T follicular helper cell (primary cell): ENCODE data around the gene MYO3B.
"Not testable (repeated sequence)": the region's sequence is repeated elsewhere in the genome, so short reads cannot be mapped to it uniquely, and the experiment has no call there.

Experiments
- DNase-seq: peaks from one replicate; pipeline ENCODE4 v3.0.0-alpha.2; 2020; ENCODE audit warnings: low read depth

Gene MYO3B

GRCh38 chr2:170423919-170424318 is 246.0 kb downstream of the MYO3B start:
- DNase-seq: no peak

- no peak for DNase-seq
Measured at GRCh38 chr2:170425281-170425751, 247.4 kb downstream of the MYO3B start.

- DNase-seq: no peak
Measured at GRCh38 chr2:170428868-170429267, 250.9 kb downstream of the MYO3B start.

GRCh38 chr2:170432823-170433222 is 254.9 kb downstream of the MYO3B start:
- no peak for DNase-seq

- DNase-seq: no peak
Measured at GRCh38 chr2:170433448-170433847, 255.5 kb downstream of the MYO3B start.

GRCh38 chr2:170434396-170434795 is 256.4 kb downstream of the MYO3B start:
- not testable (repeated sequence) for DNase-seq

GRCh38 chr2:170434900-170435621 is 257.1 kb downstream of the MYO3B start:
- no peak for DNase-seq

GRCh38 chr2:170436077-170436943 is 258.4 kb downstream of the MYO3B start:
- DNase-seq: no peak

GRCh38 chr2:170446078-170446477 is 268.1 kb downstream of the MYO3B start:
- DNase-seq: no peak

GRCh38 chr2:170449034-170449433 is 271.1 kb downstream of the MYO3B start:
- no peak for DNase-seq

- DNase-seq: no peak
Measured at GRCh38 chr2:170454471-170455372, 276.8 kb downstream of the MYO3B start.

- no peak for DNase-seq
Measured at GRCh38 chr2:170455617-170456426, 277.9 kb downstream of the MYO3B start.

- no peak for DNase-seq
Measured at GRCh38 chr2:170456914-170457313, 279.0 kb downstream of the MYO3B start.

GRCh38 chr2:170457742-170458141 is 279.8 kb downstream of the MYO3B start:
- no peak for DNase-seq

GRCh38 chr2:170461889-170462288 is 283.9 kb downstream of the MYO3B start:
- DNase-seq: no peak

- DNase-seq: no peak
Measured at GRCh38 chr2:170462433-170463205, 284.7 kb downstream of the MYO3B start.

- DNase-seq: no peak
Measured at GRCh38 chr2:170463206-170463537, 285.2 kb downstream of the MYO3B start.

- no peak for DNase-seq
Measured at GRCh38 chr2:170464268-170464667, 286.3 kb downstream of the MYO3B start.

- DNase-seq: no peak
Measured at GRCh38 chr2:170465241-170465640, 287.3 kb downstream of the MYO3B start.

GRCh38 chr2:170466632-170467031 is 288.7 kb downstream of the MYO3B start:
- no peak for DNase-seq
